Measurements from ENCODE around the gene LTB4R2.

- TF ChIP-seq, protein P1, sequence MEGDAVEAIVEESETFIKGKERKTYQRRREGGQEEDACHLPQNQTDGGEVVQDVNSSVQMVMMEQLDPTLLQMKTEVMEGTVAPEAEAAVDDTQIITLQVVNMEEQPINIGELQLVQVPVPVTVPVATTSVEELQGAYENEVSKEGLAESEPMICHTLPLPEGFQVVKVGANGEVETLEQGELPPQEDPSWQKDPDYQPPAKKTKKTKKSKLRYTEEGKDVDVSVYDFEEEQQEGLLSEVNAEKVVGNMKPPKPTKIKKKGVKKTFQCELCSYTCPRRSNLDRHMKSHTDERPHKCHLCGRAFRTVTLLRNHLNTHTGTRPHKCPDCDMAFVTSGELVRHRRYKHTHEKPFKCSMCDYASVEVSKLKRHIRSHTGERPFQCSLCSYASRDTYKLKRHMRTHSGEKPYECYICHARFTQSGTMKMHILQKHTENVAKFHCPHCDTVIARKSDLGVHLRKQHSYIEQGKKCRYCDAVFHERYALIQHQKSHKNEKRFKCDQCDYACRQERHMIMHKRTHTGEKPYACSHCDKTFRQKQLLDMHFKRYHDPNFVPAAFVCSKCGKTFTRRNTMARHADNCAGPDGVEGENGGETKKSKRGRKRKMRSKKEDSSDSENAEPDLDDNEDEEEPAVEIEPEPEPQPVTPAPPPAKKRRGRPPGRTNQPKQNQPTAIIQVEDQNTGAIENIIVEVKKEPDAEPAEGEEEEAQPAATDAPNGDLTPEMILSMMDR (IDR thresholded peaks at IDR 0.05) = no peak
- TF ChIP-seq ZFX (IDR thresholded peaks at IDR 0.05; ENCODE audit: borderline replicate concordance) = no peak
Observed at GRCh38 chr14:24277071-24277470, 32.9 kb upstream of the LTB4R2 start.

Measured in 22Rv1 (cell line).